GM12874 (cell line): ENCODE measurements around the gene TBX5.

Experiments
- CTCF ChIP-seq: IDR thresholded peaks from 2 replicates; pipeline ENCODE4 v1.5.1; 2011; ENCODE audit warnings: low read depth, mild to moderate bottlenecking, control low read depth, low read length, moderate library complexity; ENCODE audit not compliant: insufficient read depth

Gene TBX5

GRCh38 chr12:114407842-114408411, 2.0 kb upstream of the TBX5 start:
- TF ChIP-seq CTCF: no peak

- no peak for TF ChIP-seq CTCF
Observed at GRCh38 chr12:114406984-114407841, 1.3 kb upstream of the TBX5 start.

GRCh38 chr12:114406316-114406983, 506 bp upstream of the TBX5 start:
- no peak for TF ChIP-seq CTCF

GRCh38 chr12:114404926-114405518, 922 bp downstream of the TBX5 start:
- TF ChIP-seq CTCF: no peak

- no peak for TF ChIP-seq CTCF
Observed at GRCh38 chr12:114404083-114404925, 1.6 kb downstream of the TBX5 start.

- no peak for TF ChIP-seq CTCF
Observed at GRCh38 chr12:114403690-114404066, 2.3 kb downstream of the TBX5 start.
